K562 (cell line): Measurements from ENCODE around the gene MAST4. TPM values are rescaled to one million over a fixed set of nuclear protein-coding genes. Genes with fewer than 3 reads are reported as not detected.

Experiments used
- CCNT2 ChIP-seq: IDR thresholded peaks from 2 replicates; pipeline ENCODE4 v1.6.1; 2011; ENCODE audit warnings: borderline replicate concordance, low read depth, mild to moderate bottlenecking, moderate library complexity, mixed read lengths, low read length; ENCODE audit not compliant: insufficient read length; ENCODE audit errors: extremely low read depth
- ETS2 ChIP-seq: IDR thresholded peaks from 2 replicates; pipeline ENCODE4 v1.6.1; 2016; ENCODE audit warnings: borderline replicate concordance, missing genetic modification characterization, mild to moderate bottlenecking, moderate library complexity, missing compliant biosample characterization; ENCODE audit not compliant: poor library complexity, severe bottlenecking
- ILF3 ChIP-seq: fragments of 450-650 bp; IDR thresholded peaks from 2 replicates; pipeline ENCODE4 v1.6.1; 2018; ENCODE audit warnings: antibody characterized with exemption, mild to moderate bottlenecking, moderate library complexity, borderline replicate concordance
- MCM7 ChIP-seq, 2 experiments: fragments of 450-650 bp; IDR thresholded peaks; 2 replicates each; pipeline ENCODE4 v1.6.1; 2016 to 2018
- TBP ChIP-seq: optimal IDR thresholded peaks from 2 replicates; pipeline ENCODE3; 2011; ENCODE audit warnings: low read depth, low read length, improper control_type of control experiment
- ZNF134 ChIP-seq: fragments of 250-450 bp; sonication (Bioruptor Pico); conservative IDR thresholded peaks from 2 replicates; pipeline ENCODE4 v1.4.0; 2020
- ZNF445 ChIP-seq: fragments of 250-450 bp; sonication (Bioruptor Pico); IDR thresholded peaks from 2 replicates; pipeline ENCODE4 v1.4.0; 2020; ENCODE audit warnings: low read depth, mild to moderate bottlenecking, moderate library complexity
- ZNF79 ChIP-seq: fragments of 250-450 bp; sonication (Bioruptor Pico); IDR thresholded peaks from 2 replicates; pipeline ENCODE4 v1.4.0; 2020; ENCODE audit warnings: low read depth, mild to moderate bottlenecking, moderate library complexity
- polyA plus RNA-seq, 8 experiments: library from polyadenylated mRNA; depleted of rRNA in 4 of 8; stranded (reverse) in 5 of 8; unstranded in 3 of 8; fragments of >200 nt; fragmentation: Nextera tagmentation in 2 of 8; fragmentation: Illumina TruSeq in 1 of 8; extraction: Ambion mirVana in 2 of 8; extraction: Trizol in 1 of 8; gene quantifications; 2 replicates each; pipeline versions ENCODE4 v1.2.1 to v1.2.3, GENCODE V29; 2011 to 2014; ENCODE audit warnings: inconsistent platforms in 1 of 8, missing spikeins in 1 of 8
- total RNA-seq, 7 experiments: library from RNA; depleted of rRNA in 6 of 7; stranded (reverse); fragments of >200 nt in 6 of 7; fragmentation: Illumina TruSeq in 2 of 7; extraction: Trizol in 2 of 7; gene quantifications; 2 replicates each; pipeline versions ENCODE4 v1.2.1 to v1.2.3, GENCODE V29; 2011 to 2021; ENCODE audit warnings: low replicate concordance in 1 of 7
- TF ChIP-seq, protein P1 (sequence below), 2 experiments: fragments of 450-650 bp; formaldehyde crosslinking in 1 of 2; IDR thresholded peaks; 2 replicates each; pipeline versions ENCODE4 v1.4.0 to v1.6.1; 2014 to 2020; ENCODE audit warnings: mild to moderate bottlenecking in 2 of 2, borderline replicate concordance in 1 of 2, low read depth in 1 of 2
- TF ChIP-seq, protein P2 (sequence below), 2 experiments: IDR thresholded peaks; 2 replicates each; pipeline ENCODE4 v1.6.1; 2011; ENCODE audit warnings: borderline replicate concordance in 1 of 2, control low read depth in 1 of 2, low read depth in 1 of 2, low read length in 1 of 2, mild to moderate bottlenecking in 1 of 2, mixed read lengths in 1 of 2, moderate library complexity in 1 of 2; ENCODE audit not compliant: insufficient read depth in 1 of 2, insufficient read length in 1 of 2, poor library complexity in 1 of 2, severe bottlenecking in 1 of 2; ENCODE audit errors: extremely low read depth in 1 of 2
- TF ChIP-seq, protein P3 (sequence below): fragments of 250-450 bp; sonication (Bioruptor Pico); IDR thresholded peaks from 2 replicates; pipeline ENCODE4 v1.4.0; 2020; ENCODE audit warnings: mild to moderate bottlenecking
- TF ChIP-seq, protein P4 (sequence below): fragments of 250-450 bp; sonication (Bioruptor Pico); IDR thresholded peaks from 2 replicates; pipeline ENCODE4 v1.9.0; 2021; ENCODE audit warnings: mild to moderate bottlenecking, inconsistent platforms

The MAST4 gene
- total and polyA plus RNA-seq, 9 of the 15 experiments (the other 6 are each of a cell fraction or from before 2014, with no cell fraction given) = 0.88 to 10.1 (median 5.2) TPM

DNA sequence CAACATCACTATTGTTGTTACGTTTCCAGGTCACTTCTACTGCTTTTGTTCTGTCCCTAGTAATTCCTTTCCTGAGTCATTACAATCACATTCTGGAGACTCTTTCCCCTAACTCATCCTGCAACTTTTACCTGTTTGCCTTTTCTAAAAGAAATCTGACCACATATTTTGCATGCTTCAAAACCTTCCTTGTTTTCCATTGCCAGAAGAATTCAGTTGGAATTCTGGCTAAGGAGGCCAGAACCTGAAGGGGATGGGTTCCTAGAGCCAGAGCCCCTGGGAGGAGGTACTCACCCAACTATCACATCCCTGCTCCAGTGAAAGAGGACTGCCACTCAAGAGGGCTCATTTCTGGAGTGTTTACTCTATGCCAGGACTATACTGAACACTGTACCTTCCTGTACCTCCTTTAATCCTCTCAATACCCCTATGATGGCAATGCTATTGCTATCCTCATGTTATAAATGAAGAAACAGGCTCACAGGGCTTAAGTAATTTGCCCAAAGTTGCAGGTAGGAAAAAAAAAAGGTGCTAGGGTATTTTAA is 42.8 kb upstream of the MAST4 start (continued):
- TF ChIP-seq, protein P1, sequence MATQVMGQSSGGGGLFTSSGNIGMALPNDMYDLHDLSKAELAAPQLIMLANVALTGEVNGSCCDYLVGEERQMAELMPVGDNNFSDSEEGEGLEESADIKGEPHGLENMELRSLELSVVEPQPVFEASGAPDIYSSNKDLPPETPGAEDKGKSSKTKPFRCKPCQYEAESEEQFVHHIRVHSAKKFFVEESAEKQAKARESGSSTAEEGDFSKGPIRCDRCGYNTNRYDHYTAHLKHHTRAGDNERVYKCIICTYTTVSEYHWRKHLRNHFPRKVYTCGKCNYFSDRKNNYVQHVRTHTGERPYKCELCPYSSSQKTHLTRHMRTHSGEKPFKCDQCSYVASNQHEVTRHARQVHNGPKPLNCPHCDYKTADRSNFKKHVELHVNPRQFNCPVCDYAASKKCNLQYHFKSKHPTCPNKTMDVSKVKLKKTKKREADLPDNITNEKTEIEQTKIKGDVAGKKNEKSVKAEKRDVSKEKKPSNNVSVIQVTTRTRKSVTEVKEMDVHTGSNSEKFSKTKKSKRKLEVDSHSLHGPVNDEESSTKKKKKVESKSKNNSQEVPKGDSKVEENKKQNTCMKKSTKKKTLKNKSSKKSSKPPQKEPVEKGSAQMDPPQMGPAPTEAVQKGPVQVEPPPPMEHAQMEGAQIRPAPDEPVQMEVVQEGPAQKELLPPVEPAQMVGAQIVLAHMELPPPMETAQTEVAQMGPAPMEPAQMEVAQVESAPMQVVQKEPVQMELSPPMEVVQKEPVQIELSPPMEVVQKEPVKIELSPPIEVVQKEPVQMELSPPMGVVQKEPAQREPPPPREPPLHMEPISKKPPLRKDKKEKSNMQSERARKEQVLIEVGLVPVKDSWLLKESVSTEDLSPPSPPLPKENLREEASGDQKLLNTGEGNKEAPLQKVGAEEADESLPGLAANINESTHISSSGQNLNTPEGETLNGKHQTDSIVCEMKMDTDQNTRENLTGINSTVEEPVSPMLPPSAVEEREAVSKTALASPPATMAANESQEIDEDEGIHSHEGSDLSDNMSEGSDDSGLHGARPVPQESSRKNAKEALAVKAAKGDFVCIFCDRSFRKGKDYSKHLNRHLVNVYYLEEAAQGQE (IDR thresholded peaks at IDR 0.05; ENCODE audit: borderline replicate concordance) = no peak
- TF ChIP-seq, protein P1 (CRISPR knock-in tag; IDR thresholded peaks at IDR 0.05; ENCODE audit: low read depth) = no peak
- no peak for TF ChIP-seq ETS2 (tag)
- no peak for TF ChIP-seq ZNF134
- TF ChIP-seq ILF3 = no peak
- no peak for TF ChIP-seq CCNT2
- TF ChIP-seq ZNF79 = no peak
- TF ChIP-seq, protein P2, sequence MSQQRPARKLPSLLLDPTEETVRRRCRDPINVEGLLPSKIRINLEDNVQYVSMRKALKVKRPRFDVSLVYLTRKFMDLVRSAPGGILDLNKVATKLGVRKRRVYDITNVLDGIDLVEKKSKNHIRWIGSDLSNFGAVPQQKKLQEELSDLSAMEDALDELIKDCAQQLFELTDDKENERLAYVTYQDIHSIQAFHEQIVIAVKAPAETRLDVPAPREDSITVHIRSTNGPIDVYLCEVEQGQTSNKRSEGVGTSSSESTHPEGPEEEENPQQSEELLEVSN (IDR thresholded peaks at IDR 0.05; ENCODE audit: borderline replicate concordance in 1 of 2, extremely low read depth in 1 of 2, insufficient read depth in 1 of 2, insufficient read length in 1 of 2, low read depth in 1 of 2, low read length in 1 of 2, poor library complexity in 1 of 2, severe bottlenecking in 1 of 2) = no peak
- TF ChIP-seq, protein P3, sequence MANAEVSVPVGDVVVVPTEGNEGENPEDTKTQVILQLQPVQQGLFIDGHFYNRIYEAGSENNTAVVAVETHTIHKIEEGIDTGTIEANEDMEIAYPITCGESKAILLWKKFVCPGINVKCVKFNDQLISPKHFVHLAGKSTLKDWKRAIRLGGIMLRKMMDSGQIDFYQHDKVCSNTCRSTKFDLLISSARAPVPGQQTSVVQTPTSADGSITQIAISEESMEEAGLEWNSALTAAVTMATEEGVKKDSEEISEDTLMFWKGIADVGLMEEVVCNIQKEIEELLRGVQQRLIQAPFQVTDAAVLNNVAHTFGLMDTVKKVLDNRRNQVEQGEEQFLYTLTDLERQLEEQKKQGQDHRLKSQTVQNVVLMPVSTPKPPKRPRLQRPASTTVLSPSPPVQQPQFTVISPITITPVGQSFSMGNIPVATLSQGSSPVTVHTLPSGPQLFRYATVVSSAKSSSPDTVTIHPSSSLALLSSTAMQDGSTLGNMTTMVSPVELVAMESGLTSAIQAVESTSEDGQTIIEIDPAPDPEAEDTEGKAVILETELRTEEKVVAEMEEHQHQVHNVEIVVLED = no peak
- no peak for TF ChIP-seq TBP
- TF ChIP-seq MCM7 (IDR thresholded peaks at IDR 0.05) = no peak
- TF ChIP-seq ZNF445 (CRISPR knock-in tag) = no peak
- TF ChIP-seq, protein P4, sequence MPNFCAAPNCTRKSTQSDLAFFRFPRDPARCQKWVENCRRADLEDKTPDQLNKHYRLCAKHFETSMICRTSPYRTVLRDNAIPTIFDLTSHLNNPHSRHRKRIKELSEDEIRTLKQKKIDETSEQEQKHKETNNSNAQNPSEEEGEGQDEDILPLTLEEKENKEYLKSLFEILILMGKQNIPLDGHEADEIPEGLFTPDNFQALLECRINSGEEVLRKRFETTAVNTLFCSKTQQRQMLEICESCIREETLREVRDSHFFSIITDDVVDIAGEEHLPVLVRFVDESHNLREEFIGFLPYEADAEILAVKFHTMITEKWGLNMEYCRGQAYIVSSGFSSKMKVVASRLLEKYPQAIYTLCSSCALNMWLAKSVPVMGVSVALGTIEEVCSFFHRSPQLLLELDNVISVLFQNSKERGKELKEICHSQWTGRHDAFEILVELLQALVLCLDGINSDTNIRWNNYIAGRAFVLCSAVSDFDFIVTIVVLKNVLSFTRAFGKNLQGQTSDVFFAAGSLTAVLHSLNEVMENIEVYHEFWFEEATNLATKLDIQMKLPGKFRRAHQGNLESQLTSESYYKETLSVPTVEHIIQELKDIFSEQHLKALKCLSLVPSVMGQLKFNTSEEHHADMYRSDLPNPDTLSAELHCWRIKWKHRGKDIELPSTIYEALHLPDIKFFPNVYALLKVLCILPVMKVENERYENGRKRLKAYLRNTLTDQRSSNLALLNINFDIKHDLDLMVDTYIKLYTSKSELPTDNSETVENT (CRISPR knock-in tag) = no peak
- TF ChIP-seq, all 486 proteins: peak for 0
